NCI-H1105 (cell line): Measurements from ENCODE around the gene TACSTD2.
"Not testable (repeated sequence)": the region's sequence is repeated elsewhere in the genome, so short reads cannot be mapped to it uniquely, and the experiment has no call there.

Experiments
- DNase-seq: peaks from one replicate; lab custom pipeline; 2025; lab: John Stamatoyannopoulos, UW

Gene TACSTD2

GRCh38 chr1:58587667-58588066, 10.6 kb upstream of the TACSTD2 start:
- DNase-seq: no peak

DNA sequence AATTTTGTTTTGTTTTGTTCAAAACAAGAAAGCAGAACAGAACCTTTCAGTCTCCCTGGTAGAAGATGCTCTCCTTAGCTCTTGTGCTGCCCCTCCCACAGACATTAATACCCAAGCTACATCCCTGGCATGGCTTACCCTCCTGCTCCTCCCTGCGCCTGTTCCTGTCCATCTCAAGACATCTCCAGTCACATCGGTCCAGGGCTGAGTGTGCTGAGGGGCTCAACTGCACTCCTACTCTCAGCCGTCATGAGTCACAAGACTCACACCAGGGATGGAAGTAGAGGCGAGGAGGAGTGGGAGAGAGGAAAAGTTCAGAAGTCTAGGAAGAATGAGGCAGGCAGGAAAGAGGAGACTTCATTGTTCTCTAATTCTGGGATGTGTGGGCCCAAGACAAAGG, 9.2 kb upstream of the TACSTD2 start:
- DNase-seq: no peak

DNA sequence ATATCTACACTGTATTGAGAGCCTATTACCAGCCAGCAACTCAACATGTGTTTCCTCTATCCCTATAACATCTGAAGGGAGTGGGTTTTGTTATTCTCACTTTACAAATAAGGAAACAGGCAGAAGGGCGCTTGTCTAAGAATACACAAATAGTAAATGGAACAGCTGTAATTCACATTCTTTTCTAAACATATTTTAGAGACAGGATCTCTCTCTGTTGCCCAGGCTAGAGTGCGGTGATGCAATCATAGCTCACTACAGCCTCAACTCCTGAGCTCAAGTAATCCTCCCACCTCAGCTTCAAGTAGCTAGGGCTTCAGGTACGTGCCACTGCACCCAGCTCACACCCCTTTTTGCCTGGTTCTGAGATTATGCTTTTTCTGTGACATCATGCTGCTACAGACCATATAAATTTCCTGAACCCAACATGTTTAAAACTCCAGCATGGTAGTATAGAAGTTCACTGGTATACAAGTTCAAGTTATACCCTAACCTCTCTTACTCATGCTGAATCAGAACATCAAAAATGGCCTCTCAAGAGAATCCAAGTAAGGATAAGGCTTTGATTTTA, 8.6 kb upstream of the TACSTD2 start:
- no peak for DNase-seq

DNA sequence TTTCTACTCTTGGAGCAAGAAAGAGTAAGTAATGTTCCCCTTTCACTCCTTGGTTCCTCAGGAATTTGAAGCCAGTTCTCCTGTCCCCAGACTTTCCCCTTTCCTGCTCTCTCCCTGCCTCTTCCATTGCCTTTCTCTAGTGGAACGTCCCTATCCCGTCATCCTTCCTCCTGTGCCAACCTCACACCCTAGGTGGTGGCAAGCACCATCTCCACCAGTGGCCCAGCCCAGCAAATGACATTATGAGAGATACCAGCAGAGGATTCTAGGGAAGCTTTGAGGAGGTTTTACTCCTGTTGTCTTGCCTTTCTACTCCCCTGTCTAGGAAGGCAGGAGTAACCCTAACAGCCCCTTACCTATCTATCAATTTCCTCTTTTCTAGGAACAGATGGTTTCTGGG, 8.1 kb upstream of the TACSTD2 start:
- no peak for DNase-seq

DNA sequence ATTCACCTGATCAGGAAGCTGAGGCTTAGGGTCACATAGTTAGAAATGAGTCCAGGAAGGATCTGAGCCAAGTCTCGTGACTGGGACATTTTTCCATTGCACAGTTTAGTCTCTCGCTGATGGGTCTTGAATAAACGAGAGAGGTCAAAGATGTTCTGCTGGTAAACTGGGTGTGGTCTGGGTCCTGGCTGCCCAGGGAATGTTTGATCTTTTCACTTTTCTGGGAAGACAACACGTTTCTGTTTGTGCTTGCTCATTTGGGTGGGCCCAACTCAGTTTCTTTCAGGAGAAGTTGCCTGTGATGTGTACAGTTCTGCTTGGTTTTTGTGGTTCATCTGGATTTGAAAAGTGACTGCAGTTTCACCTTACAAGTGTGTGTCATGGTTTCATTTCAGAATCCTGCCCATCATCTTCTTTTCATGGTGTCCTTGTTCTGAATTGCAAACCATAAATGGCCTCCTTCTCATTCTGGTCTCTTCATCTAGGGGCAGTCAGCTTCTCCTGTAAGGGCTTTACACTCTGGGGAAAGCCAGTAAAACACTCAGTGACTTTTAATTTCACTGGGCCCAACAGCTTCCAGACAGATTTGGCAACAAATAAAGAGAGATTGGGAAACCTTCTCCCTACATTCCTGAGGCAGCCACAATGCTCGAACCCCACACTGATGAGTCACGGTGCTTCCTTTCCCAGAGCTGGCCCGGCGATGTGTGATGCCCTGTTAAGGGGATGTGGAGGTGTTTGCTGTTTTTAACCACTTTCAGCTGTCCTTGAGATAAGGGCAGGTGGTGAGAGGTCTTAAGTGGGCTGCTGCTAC, 7.2 kb upstream of the TACSTD2 start:
- DNase-seq: no peak

GRCh38 chr1:58583496-58583895, 6.4 kb upstream of the TACSTD2 start:
- DNase-seq: no peak

GRCh38 chr1:58582143-58582542, 5.1 kb upstream of the TACSTD2 start:
- not testable (repeated sequence) for DNase-seq

- no peak for DNase-seq
Measured at GRCh38 chr1:58581641-58582040, 4.6 kb upstream of the TACSTD2 start.

GRCh38 chr1:58580186-58580585, 3.1 kb upstream of the TACSTD2 start:
- DNase-seq: no peak

DNA sequence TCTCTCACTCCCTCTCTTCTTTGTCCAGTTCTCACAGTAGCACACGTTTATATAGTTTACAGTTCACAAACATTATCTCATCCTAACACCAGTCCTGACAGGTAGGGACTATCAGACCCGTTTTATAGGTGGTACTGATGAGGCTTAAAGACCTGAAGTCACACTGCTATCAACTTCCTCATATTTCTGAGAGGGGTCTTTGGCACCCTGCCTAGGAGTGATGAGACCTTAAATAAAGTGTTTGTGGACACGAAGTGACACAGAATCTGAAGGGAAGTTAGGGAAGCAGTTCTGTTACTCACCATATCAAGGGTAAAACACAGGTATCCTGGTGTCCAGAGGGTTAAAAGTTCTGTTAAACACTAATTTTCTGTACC, 590 bp upstream of the TACSTD2 start:
- no peak for DNase-seq

DNA sequence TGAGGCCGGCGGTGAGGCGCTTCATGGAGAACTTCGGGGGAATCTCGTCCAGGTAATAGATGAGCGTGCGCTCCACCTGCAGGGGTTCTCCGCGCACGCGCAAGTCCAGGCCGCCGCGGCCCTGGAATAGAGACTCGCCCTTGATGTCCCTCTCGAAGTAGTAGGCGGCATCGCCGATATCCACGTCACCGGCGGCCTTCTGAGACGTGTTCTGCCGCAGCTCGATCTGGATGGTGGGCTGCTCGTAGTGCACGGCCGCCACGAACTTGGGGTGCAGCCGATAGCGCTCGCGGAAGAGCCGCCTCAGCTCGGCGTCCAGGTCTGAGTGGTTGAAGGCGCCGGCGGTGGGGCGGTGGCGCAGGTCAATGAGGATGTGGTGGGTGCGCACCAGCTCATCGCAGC, 726 bp downstream of the TACSTD2 start:
- no peak for DNase-seq

DNA sequence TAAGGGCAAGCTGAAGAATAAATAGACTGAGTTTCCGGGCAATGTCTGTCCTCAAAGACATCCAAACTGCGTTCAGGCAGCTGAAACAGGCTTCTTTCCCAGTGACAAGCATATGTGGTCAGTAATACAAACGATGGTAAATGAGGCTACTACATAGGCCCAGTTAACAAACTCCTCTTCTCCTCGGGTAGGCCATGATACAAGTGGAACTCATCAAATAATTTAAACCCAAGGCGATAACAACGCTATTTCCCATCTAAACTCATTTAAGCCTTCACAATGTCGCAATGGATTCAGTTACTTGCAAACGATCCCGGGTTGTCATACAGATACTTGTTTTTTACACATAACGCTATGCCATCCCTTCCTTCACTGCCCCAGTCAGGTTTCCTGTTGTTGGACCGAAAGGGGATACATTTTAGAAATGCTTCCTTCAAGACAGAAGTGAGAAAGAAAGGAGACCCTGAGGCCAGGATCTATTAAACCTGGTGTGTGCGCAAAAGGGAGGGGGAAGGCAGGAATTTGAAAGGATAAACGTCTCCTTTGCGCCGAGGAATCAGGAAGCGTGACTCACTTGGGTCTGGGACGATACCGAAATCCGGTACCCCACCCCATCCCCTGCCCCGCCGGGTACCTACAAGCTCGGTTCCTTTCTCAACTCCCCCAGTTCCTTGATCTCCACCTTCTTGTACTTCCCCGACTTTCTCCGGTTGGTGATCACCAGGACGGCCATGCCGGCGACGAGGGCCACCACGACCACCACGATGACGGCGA, 1.3 kb downstream of the TACSTD2 start:
- DNase-seq: no peak

GRCh38 chr1:58574816-58575215, 2.2 kb downstream of the TACSTD2 start:
- DNase-seq: no peak

- DNase-seq: no peak
Measured at GRCh38 chr1:58573705-58574591, 3.1 kb downstream of the TACSTD2 start.

DNA sequence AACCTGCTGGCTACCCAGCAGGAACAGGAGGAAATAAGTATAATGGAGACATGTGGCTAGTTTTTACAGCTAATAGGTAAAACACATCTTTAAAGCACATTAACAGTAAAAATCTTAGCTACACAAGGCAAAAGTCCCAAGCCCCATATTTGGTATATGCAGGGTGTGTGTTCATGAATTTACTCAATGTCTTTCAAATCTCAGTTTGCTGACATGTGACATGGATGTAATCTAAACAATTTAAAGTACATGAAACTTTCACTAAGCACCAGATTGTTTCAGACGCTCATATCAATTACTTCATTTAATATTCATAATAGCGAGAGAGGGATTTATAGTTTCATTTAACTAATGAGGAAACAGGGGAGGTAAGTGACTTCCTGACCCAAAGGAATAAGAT, 3.9 kb downstream of the TACSTD2 start:
- DNase-seq: no peak

DNA sequence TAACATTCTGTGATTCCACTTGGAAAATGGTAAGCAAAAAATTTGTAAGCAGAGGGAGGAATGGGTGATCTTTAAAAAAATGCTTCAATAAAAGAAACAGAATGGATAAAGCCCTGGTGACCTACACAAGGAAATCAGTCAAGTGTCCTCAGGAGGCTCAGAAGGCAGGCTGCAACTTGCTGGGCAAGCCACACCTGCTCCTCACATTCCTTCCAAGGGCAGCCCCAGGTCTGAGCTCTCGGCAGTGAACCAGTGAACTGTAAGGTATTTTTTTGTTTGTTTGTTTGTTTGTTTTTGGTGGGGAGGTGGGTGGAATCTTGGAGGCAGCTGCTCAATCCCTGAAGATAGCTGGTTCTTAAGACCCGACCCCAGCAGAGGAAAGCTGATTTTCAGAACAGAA, 4.4 kb downstream of the TACSTD2 start:
- no peak for DNase-seq

DNA sequence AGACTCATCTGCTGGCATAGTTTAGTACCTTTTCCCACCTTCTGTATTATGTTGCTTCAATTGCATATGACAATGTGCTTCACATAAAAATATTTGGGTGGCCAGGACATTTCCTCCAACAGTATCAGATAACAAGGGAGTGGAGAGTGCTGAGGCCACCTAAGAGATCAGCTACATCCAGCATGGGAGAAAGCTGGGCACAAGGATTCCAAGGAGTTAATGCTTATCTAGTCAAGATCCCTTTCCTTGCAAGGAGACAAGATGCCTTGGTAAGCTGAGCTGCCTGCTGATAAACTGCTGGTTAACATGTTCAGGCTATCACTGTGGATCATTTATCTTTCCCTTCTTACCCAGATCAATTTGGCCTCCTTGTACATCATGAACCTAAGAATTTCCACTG, 5.4 kb downstream of the TACSTD2 start:
- DNase-seq: no peak

DNA sequence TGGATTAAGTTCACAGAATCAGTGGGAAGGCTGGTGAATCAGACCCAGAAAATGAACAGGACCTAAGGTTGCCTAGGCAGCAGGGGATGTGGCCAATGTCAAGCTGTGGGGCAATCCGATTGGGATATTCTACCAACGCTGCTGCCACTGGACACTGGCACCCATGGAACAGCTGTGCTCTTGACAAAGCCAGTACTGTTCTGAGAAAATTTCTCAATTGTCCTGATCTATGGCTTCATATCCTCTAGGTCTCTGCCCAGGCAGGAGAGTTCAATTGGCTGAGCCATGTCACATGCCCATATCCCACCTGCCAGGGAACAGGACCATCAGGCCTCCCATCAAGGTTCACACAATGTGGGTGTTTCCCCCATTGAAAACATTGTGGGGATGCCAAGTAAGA, 6.2 kb downstream of the TACSTD2 start:
- no peak for DNase-seq

DNA sequence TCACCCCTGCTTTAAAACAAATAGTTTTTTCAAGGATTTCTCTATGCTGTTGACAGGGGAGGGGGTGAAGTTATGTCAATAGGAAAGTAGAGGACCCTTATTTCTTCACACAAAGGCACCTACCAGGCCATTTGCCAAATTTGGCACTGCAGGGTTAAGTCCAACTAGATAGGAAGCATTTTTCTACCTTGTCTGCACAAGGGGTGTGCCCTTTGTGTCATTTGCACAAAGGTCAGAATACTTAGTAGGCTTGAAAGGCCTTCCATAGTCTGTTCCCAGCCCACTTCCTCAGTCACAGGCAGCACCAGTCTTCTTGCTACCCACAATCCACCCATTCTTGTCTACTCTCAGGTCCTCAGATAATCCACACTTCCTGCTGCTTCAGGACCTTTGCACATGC, 7.0 kb downstream of the TACSTD2 start:
- DNase-seq: no peak

DNA sequence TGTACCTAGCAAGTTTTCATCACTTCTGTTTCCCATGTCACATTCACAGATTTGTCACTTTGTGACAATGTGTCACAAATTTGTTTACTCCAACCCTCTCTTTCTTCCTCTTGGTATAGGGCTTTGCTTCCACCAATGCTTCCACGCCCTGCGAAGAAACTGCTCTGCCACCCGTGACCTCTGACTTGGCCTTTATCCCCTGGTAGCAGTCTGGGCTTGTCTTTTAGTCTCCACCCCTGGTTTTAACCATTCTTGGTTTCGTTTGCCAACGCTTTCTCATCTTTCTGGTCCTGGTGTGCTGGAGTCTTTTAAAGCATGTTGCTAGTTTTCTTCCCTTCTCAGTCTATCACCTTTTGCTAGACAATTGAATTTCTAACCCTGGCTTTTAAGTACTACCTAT, 8.1 kb downstream of the TACSTD2 start:
- no peak for DNase-seq

DNA sequence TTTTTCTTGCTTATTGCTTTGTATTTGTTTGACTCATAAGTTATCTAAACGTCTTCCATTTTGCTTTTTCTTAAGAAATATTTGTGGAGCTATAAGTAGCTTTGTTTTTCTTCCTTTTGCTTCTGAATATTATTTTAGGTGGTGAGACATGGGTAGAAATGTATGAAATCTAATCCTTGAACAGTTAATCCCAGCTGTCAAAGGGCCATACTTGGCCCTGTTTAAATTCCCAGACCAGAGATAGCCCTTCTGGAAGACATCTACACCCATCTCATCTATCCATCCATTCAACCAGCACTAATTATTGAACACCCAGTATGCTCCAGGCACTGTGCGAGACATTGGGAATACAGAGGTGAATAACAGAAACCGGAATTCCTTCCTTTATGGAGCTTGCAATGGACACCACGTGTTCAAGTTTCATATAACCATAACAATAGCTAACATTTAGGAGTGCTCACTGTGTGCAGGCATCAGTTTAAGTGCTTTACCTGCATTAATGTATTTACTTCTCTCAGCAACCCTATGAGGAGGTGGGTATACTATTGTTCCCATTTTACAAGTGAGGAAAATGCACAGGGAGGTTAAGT, 8.7 kb downstream of the TACSTD2 start:
- no peak for DNase-seq

GRCh38 chr1:58566339-58566738, 10.7 kb downstream of the TACSTD2 start:
- DNase-seq: no peak
